ENCODE results near the gene ADCY2. TPM values are rescaled to one million over a fixed set of nuclear protein-coding genes. Genes with fewer than 3 reads are reported as not detected.

The ADCY2 gene
- total and polyA plus RNA-seq, 2 experiments from 2014 or later = 2.2 to 4.7 TPM

- no peaks in the 10 kb centered on the region for H3K36me3 ChIP-seq
- peak; percentile 4 to 65 for DNase-seq (ENCODE audit: low read depth in 1 of 2, low spot score in 1 of 2)
- no peaks in the 10 kb centered on the region for H3K9me3 ChIP-seq (ENCODE audit: low read depth)
- H3K27me3 ChIP-seq = peaks cover 31% of the 10 kb centered on the region
- TF ChIP-seq CTCF (IDR thresholded peaks at IDR 0.05; ENCODE audit: low read depth, low read length) = peak; percentile 28
- peaks cover 6% of the 10 kb centered on the region for H3K4me1 ChIP-seq (ENCODE audit: low read depth)
- no peak overlapping the region for H3K27ac ChIP-seq
- H3K4me3 ChIP-seq = no peak overlapping the region
These were observed 3.9 kb upstream of the ADCY2 start for GRCh38 chr5:7391814-7392692.

GRCh38 chr5:7392693-7393024 lies 3.3 kb upstream of the ADCY2 start:
- Histone ChIP-seq H3K4me3 (no peak overlapping the region), H3K27me3 (peaks cover 32% of the 10 kb centered on the region), H3K27ac (no peak overlapping the region), H3K9me3 (ENCODE audit: low read depth) (no peaks in the 10 kb centered on the region), H3K4me1 (ENCODE audit: low read depth) (peaks cover 9% of the 10 kb centered on the region), H3K36me3 (no peaks in the 10 kb centered on the region)
- DNase-seq (ENCODE audit: low read depth in 1 of 2, low spot score in 1 of 2) = no peak
- peak; percentile 0 for TF ChIP-seq CTCF (IDR thresholded peaks at IDR 0.05; ENCODE audit: low read depth, low read length)

GRCh38 chr5:7393921-7394799 lies 1.8 kb upstream of the ADCY2 start:
- TF ChIP-seq CTCF (IDR thresholded peaks at IDR 0.05; ENCODE audit: low read depth, low read length) = no peak
- peaks cover 36% of the 10 kb centered on the region for H3K27me3 ChIP-seq
- H3K36me3 ChIP-seq = no peaks in the 10 kb centered on the region
- no peak overlapping the region for H3K4me3 ChIP-seq
- no peak overlapping the region for H3K27ac ChIP-seq
- H3K9me3 ChIP-seq (ENCODE audit: low read depth) = no peaks in the 10 kb centered on the region
- no peak for DNase-seq (ENCODE audit: low read depth in 1 of 2, low spot score in 1 of 2)
- H3K4me1 ChIP-seq (ENCODE audit: low read depth) = peaks cover 11% of the 10 kb centered on the region

GRCh38 chr5:7394889-7395431 lies 978 bp upstream of the ADCY2 start:
- H3K27ac ChIP-seq = no peak overlapping the region
- peaks cover 11% of the 10 kb centered on the region for H3K4me1 ChIP-seq (ENCODE audit: low read depth)
- H3K9me3 ChIP-seq (ENCODE audit: low read depth) = no peaks in the 10 kb centered on the region
- TF ChIP-seq CTCF (IDR thresholded peaks at IDR 0.05; ENCODE audit: low read depth, low read length) = no peak
- DNase-seq (ENCODE audit: low read depth in 1 of 2, low spot score in 1 of 2) = no peak
- H3K36me3 ChIP-seq = no peaks in the 10 kb centered on the region
- peaks cover 36% of the 10 kb centered on the region for H3K27me3 ChIP-seq
- H3K4me3 ChIP-seq = peak overlapping the region; percentile 30

GRCh38 chr5:7395432-7395946 lies 449 bp upstream of the ADCY2 start:
- H3K36me3 ChIP-seq = no peaks in the 10 kb centered on the region
- no peak for DNase-seq (ENCODE audit: low read depth in 1 of 2, low spot score in 1 of 2)
- TF ChIP-seq CTCF (IDR thresholded peaks at IDR 0.05; ENCODE audit: low read depth, low read length) = no peak
- H3K4me1 ChIP-seq (ENCODE audit: low read depth) = peaks cover 11% of the 10 kb centered on the region
- H3K27ac ChIP-seq = no peak overlapping the region
- H3K4me3 ChIP-seq = peak overlapping the region; percentile 30
- H3K9me3 ChIP-seq (ENCODE audit: low read depth) = no peaks in the 10 kb centered on the region
- peaks cover 36% of the 10 kb centered on the region for H3K27me3 ChIP-seq

All from cardiac muscle cell (in vitro differentiated cells and primary cell).